DND-41 (cell line): ENCODE measurements around the gene CDRT15L2.
"Not testable (repeated sequence)": the region's sequence is repeated elsewhere in the genome, so short reads cannot be mapped to it uniquely, and the experiment has no call there.

Experiments
- CTCF ChIP-seq: IDR thresholded peaks from 2 replicates; pipeline ENCODE4 v1.5.1; 2012; ENCODE audit warnings: borderline replicate concordance, low read length, moderate library complexity, mild to moderate bottlenecking; ENCODE audit not compliant: poor library complexity, severe bottlenecking; ENCODE audit errors: extremely low read depth
- EZH2 ChIP-seq: IDR thresholded peaks from 3 replicates; pipeline ENCODE4 v1.6.1; 2012; ENCODE audit warnings: borderline replicate concordance, low read depth, mild to moderate bottlenecking, moderate library complexity, low read length, inconsistent platforms; ENCODE audit not compliant: severe bottlenecking

GRCh38 chr17:20573216-20573615 is 6.3 kb upstream of the CDRT15L2 start:
- not testable (repeated sequence) for TF ChIP-seq CTCF, EZH2
